Measurements from ENCODE around the gene RHO.

RHO gene

GRCh38 chr3:129519896-129520715 is 8.3 kb upstream of the RHO start:
- DNase-seq: no peak

- no peak for DNase-seq
These were observed 7.5 kb upstream of the RHO start for GRCh38 chr3:129520960-129521359.

- no peak for DNase-seq
These were observed 6.8 kb upstream of the RHO start for GRCh38 chr3:129521611-129522010.

- DNase-seq: no peak
These were observed 5.5 kb upstream of the RHO start for GRCh38 chr3:129522953-129523352.

GRCh38 chr3:129524081-129524480 is 4.4 kb upstream of the RHO start:
- DNase-seq: no peak

GRCh38 chr3:129525341-129525968 is 3.0 kb upstream of the RHO start:
- DNase-seq: no peak

GRCh38 chr3:129526121-129526900 is 2.1 kb upstream of the RHO start:
- DNase-seq: peak in 3 of 14 donors; percentile 8 to 11 (median 10)

GRCh38 chr3:129527262-129527661 is 1.2 kb upstream of the RHO start:
- no peak for DNase-seq

- DNase-seq: no peak
These were observed 1.2 kb downstream of the RHO start for GRCh38 chr3:129529436-129530210.

- DNase-seq: no peak
These were observed 1.9 kb downstream of the RHO start for GRCh38 chr3:129530251-129530791.

- DNase-seq: no peak
These were observed 2.4 kb downstream of the RHO start for GRCh38 chr3:129530821-129531220.

GRCh38 chr3:129531699-129532098 is 3.3 kb downstream of the RHO start:
- no peak for DNase-seq

GRCh38 chr3:129532261-129532660 is 3.8 kb downstream of the RHO start:
- no peak for DNase-seq

GRCh38 chr3:129533406-129533805 is 5.0 kb downstream of the RHO start:
- DNase-seq: no peak

GRCh38 chr3:129534428-129535027 is 6.1 kb downstream of the RHO start:
- DNase-seq: no peak

- no peak for DNase-seq
These were observed 6.6 kb downstream of the RHO start for GRCh38 chr3:129535075-129535474.

GRCh38 chr3:129536374-129536667 is 7.9 kb downstream of the RHO start:
- DNase-seq: no peak

GRCh38 chr3:129536804-129537203 is 8.4 kb downstream of the RHO start:
- no peak for DNase-seq

- no peak for DNase-seq
These were observed 10.8 kb downstream of the RHO start for GRCh38 chr3:129539206-129539605.

- DNase-seq: no peak
These were observed 12.5 kb downstream of the RHO start for GRCh38 chr3:129540776-129541516.

GRCh38 chr3:129542747-129543146 is 14.3 kb downstream of the RHO start:
- no peak for DNase-seq
